ENCODE measurements around the gene AP3S1.

AP3S1 gene

GRCh38 chr5:115847290-115847689, 5.6 kb downstream of the AP3S1 start:
- H4K8ac ChIP-seq (ENCODE audit: low read depth, low read length): no peak overlapping the region
- H3K9me3 ChIP-seq (replicated peaks in 1 of 2; ENCODE audit: control insufficient read depth in 2 of 2, insufficient read depth in 1 of 2, low read depth in 1 of 2, low read length in 2 of 2): no peaks in the 10 kb centered on the region
- no peak overlapping the region for H3K4me2 ChIP-seq (ENCODE audit: insufficient read depth, low read length, poor library complexity, severe bottlenecking)
- no CpG with 5 or more reads among the region's 7 CpGs for WGBS, 2 donors (ENCODE audit: extremely low coverage in 2 of 2, insufficient read length in 2 of 2, insufficient replicate concordance in 1 of 2)
- H3K4me1 ChIP-seq (ENCODE audit: control insufficient read depth in 2 of 2, insufficient read depth in 1 of 2, low read depth in 1 of 2, low read length in 2 of 2): peaks cover 0 to 27% of the 10 kb centered on the region in 2 donors
- no peaks in the 10 kb centered on the region for H3K36me3 ChIP-seq (replicated peaks in 1 of 2; ENCODE audit: control insufficient read depth in 2 of 2, insufficient read depth in 2 of 2, low read length in 2 of 2)
- DNase-seq (ENCODE audit: low spot score): no peak
- no peak overlapping the region for H3K23ac ChIP-seq (ENCODE audit: low read depth, low read length, poor library complexity)
- no peak overlapping the region for H3K4ac ChIP-seq (ENCODE audit: low read length)
- H3K79me1 ChIP-seq (ENCODE audit: low read depth, low read length): no peaks in the 10 kb centered on the region
- no peak overlapping the region for H2AK5ac ChIP-seq (ENCODE audit: low read depth, low read length)
- H3K27me3 ChIP-seq (ENCODE audit: control insufficient read depth in 3 of 3, insufficient read depth in 3 of 3, low read depth in 1 of 3, low read length in 3 of 3): no peaks in the 10 kb centered on the region
- H3K14ac ChIP-seq (ENCODE audit: low read length): no peak overlapping the region
- H3K9ac ChIP-seq (ENCODE audit: low read depth, low read length, poor library complexity): no peak overlapping the region
- no peak overlapping the region for H2AFZ ChIP-seq (ENCODE audit: low read length)
- H4K91ac ChIP-seq (ENCODE audit: low read depth, low read length, poor library complexity): no peak overlapping the region
- H2BK120ac ChIP-seq (ENCODE audit: low read depth, low read length): no peak overlapping the region
- no peak overlapping the region for H3K27ac ChIP-seq (replicated peaks; ENCODE audit: low read length)
- H3K4me3 ChIP-seq (ENCODE audit: low read length in 2 of 2): no peak overlapping the region
- H2BK15ac ChIP-seq (ENCODE audit: low read length): no peak overlapping the region
- H3K18ac ChIP-seq (ENCODE audit: low read length): no peak overlapping the region
- no peak overlapping the region for H2BK12ac ChIP-seq (ENCODE audit: low read length)
- H2BK5ac ChIP-seq (ENCODE audit: low read length): no peak overlapping the region

GRCh38 chr5:115849258-115849798, 7.6 kb downstream of the AP3S1 start:
- no peak overlapping the region for H3K27ac ChIP-seq (replicated peaks; ENCODE audit: low read length)

DNA sequence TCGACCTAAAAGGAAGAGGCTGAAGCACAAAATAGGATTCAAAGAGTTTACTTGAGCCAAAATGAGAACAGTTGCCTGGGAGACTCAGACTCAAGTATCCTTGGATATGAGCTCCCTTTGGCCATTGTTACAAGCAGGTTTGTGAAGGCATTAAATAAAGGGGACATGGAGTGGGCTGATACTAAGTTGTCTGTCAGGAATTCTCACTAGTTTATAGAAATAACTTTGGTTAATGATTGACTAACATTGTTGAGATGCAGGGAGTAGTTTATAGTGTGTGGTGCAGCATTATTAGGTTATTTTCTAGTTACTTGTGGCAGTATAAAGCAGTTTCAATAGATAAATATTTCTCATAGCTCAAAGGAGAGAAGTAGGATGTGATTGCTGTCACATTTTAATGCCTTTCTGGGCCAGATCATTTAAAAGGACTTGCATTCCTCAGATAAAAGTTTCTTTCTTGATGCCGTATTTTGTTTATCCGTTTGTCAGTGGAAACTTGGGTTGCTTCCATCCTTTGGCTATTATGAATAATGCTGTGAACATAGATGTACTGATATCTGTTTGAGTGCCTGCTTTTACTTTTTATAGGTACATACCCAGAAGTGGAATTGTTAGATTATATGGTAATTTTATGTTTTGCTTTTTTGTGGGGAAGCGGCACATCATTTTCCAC, 9.1 kb downstream of the AP3S1 start:
- no CpG with 5 or more reads among the region's 4 CpGs for WGBS, 2 donors (ENCODE audit: extremely low coverage in 2 of 2, insufficient read length in 2 of 2, insufficient replicate concordance in 1 of 2)
- no peak for DNase-seq (ENCODE audit: low spot score)
- peaks cover 0 to 22% of the 10 kb centered on the region in 2 donors for H3K4me1 ChIP-seq (ENCODE audit: control insufficient read depth in 2 of 2, insufficient read depth in 1 of 2, low read depth in 1 of 2, low read length in 2 of 2)

More at GRCh38 chr5:115849258-115849798, 7.6 kb downstream of the AP3S1 start:
- Histone ChIP-seq H3K4ac (ENCODE audit: low read length) (no peak overlapping the region), H3K4me3 (ENCODE audit: low read length in 2 of 2) (no peak overlapping the region), H3K27me3 (ENCODE audit: control insufficient read depth in 3 of 3, insufficient read depth in 3 of 3, low read depth in 1 of 3, low read length in 3 of 3) (no peaks in the 10 kb centered on the region), H3K36me3 (replicated peaks in 1 of 2; ENCODE audit: control insufficient read depth in 2 of 2, insufficient read depth in 2 of 2, low read length in 2 of 2) (no peaks in the 10 kb centered on the region), H3K14ac (ENCODE audit: low read length) (no peak overlapping the region), H2BK5ac (ENCODE audit: low read length) (no peak overlapping the region), H2BK12ac (ENCODE audit: low read length) (no peak overlapping the region), H4K91ac (ENCODE audit: low read depth, low read length, poor library complexity) (no peak overlapping the region), H3K4me2 (ENCODE audit: insufficient read depth, low read length, poor library complexity, severe bottlenecking) (no peak overlapping the region), H3K18ac (ENCODE audit: low read length) (no peak overlapping the region), H2AK5ac (ENCODE audit: low read depth, low read length) (no peak overlapping the region), H2AFZ (ENCODE audit: low read length) (no peak overlapping the region), H2BK120ac (ENCODE audit: low read depth, low read length) (no peak overlapping the region), H3K9ac (ENCODE audit: low read depth, low read length, poor library complexity) (no peak overlapping the region), H3K4me1 (ENCODE audit: control insufficient read depth in 2 of 2, insufficient read depth in 1 of 2, low read depth in 1 of 2, low read length in 2 of 2) (peaks cover 0 to 22% of the 10 kb centered on the region in 2 donors), H4K8ac (ENCODE audit: low read depth, low read length) (no peak overlapping the region), H3K9me3 (replicated peaks in 1 of 2; ENCODE audit: control insufficient read depth in 2 of 2, insufficient read depth in 1 of 2, low read depth in 1 of 2, low read length in 2 of 2) (peaks cover 0 to 10% of the 10 kb centered on the region in 2 donors), H3K79me1 (ENCODE audit: low read depth, low read length) (no peaks in the 10 kb centered on the region), H3K23ac (ENCODE audit: low read depth, low read length, poor library complexity) (no peak overlapping the region), H2BK15ac (ENCODE audit: low read length) (no peak overlapping the region)
- no peak for DNase-seq (ENCODE audit: low spot score)
- no CpG with 5 or more reads among the region's 3 CpGs for WGBS, 2 donors (ENCODE audit: extremely low coverage in 2 of 2, insufficient read length in 2 of 2, insufficient replicate concordance in 1 of 2)

DNA sequence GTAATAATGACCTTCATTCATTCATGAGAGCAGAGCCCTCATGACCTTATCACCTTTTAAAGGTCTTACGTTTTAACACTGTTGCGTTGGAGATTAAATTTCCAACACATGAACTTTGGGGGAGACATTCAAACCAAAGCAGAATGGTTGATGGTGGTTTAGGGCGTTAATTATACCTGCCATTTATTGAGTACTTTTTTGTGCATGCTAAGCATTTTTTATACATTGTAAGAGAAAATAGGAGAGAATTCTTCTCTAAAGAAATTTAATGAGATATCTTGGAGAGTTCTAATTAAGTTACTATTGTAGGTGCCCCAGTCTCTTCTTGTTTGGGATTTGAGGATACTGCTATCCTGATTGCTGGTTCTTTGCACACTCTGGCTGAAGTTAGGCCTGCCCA, 12.4 kb downstream of the AP3S1 start:
- no peak overlapping the region for H3K27ac ChIP-seq (replicated peaks; ENCODE audit: low read length)
- peaks cover 0 to 25% of the 10 kb centered on the region in 2 donors for H3K4me1 ChIP-seq (ENCODE audit: control insufficient read depth in 2 of 2, insufficient read depth in 1 of 2, low read depth in 1 of 2, low read length in 2 of 2)
- H3K23ac ChIP-seq (ENCODE audit: low read depth, low read length, poor library complexity): no peak overlapping the region
- no peak overlapping the region for H3K4ac ChIP-seq (ENCODE audit: low read length)
- WGBS, 2 donors (ENCODE audit: extremely low coverage in 2 of 2, insufficient read length in 2 of 2, insufficient replicate concordance in 1 of 2): no CpG with 5 or more reads among the region's 3 CpGs
- no peak overlapping the region for H2BK120ac ChIP-seq (ENCODE audit: low read depth, low read length)
- no peak overlapping the region for H3K18ac ChIP-seq (ENCODE audit: low read length)
- H3K4me2 ChIP-seq (ENCODE audit: insufficient read depth, low read length, poor library complexity, severe bottlenecking): no peak overlapping the region
- H2AK5ac ChIP-seq (ENCODE audit: low read depth, low read length): no peak overlapping the region
- H2AFZ ChIP-seq (ENCODE audit: low read length): no peak overlapping the region
- no peak overlapping the region for H4K8ac ChIP-seq (ENCODE audit: low read depth, low read length)
- H2BK15ac ChIP-seq (ENCODE audit: low read length): no peak overlapping the region
- no peak overlapping the region for H3K9ac ChIP-seq (ENCODE audit: low read depth, low read length, poor library complexity)
- H3K27me3 ChIP-seq (ENCODE audit: control insufficient read depth in 3 of 3, insufficient read depth in 3 of 3, low read depth in 1 of 3, low read length in 3 of 3): no peaks in the 10 kb centered on the region
- no peak for DNase-seq (ENCODE audit: low spot score)
- no peaks in the 10 kb centered on the region for H3K79me1 ChIP-seq (ENCODE audit: low read depth, low read length)
- no peak overlapping the region for H4K91ac ChIP-seq (ENCODE audit: low read depth, low read length, poor library complexity)
- no peak overlapping the region for H3K4me3 ChIP-seq (ENCODE audit: low read length in 2 of 2)
- H3K9me3 ChIP-seq (replicated peaks in 1 of 2; ENCODE audit: control insufficient read depth in 2 of 2, insufficient read depth in 1 of 2, low read depth in 1 of 2, low read length in 2 of 2): peaks cover 0 to 10% of the 10 kb centered on the region in 2 donors
- no peak overlapping the region for H2BK5ac ChIP-seq (ENCODE audit: low read length)
- H3K14ac ChIP-seq (ENCODE audit: low read length): no peak overlapping the region
- no peak overlapping the region for H2BK12ac ChIP-seq (ENCODE audit: low read length)
- no peaks in the 10 kb centered on the region for H3K36me3 ChIP-seq (replicated peaks in 1 of 2; ENCODE audit: control insufficient read depth in 2 of 2, insufficient read depth in 2 of 2, low read length in 2 of 2)

More for the DNA sequence above, 9.1 kb downstream of the AP3S1 start:
- no peak overlapping the region for H2BK12ac ChIP-seq (ENCODE audit: low read length)
- H3K79me1 ChIP-seq (ENCODE audit: low read depth, low read length): no peaks in the 10 kb centered on the region
- H2BK15ac ChIP-seq (ENCODE audit: low read length): no peak overlapping the region
- no peak overlapping the region for H3K23ac ChIP-seq (ENCODE audit: low read depth, low read length, poor library complexity)
- H3K4ac ChIP-seq (ENCODE audit: low read length): no peak overlapping the region
- H3K9me3 ChIP-seq (replicated peaks in 1 of 2; ENCODE audit: control insufficient read depth in 2 of 2, insufficient read depth in 1 of 2, low read depth in 1 of 2, low read length in 2 of 2): peaks cover 0 to 10% of the 10 kb centered on the region in 2 donors
- no peak overlapping the region for H2BK5ac ChIP-seq (ENCODE audit: low read length)
- H2AK5ac ChIP-seq (ENCODE audit: low read depth, low read length): no peak overlapping the region
- H3K27me3 ChIP-seq (ENCODE audit: control insufficient read depth in 3 of 3, insufficient read depth in 3 of 3, low read depth in 1 of 3, low read length in 3 of 3): no peaks in the 10 kb centered on the region
- H3K9ac ChIP-seq (ENCODE audit: low read depth, low read length, poor library complexity): no peak overlapping the region
- H3K4me3 ChIP-seq (ENCODE audit: low read length in 2 of 2): no peak overlapping the region
- no peak overlapping the region for H3K18ac ChIP-seq (ENCODE audit: low read length)
- H3K36me3 ChIP-seq (replicated peaks in 1 of 2; ENCODE audit: control insufficient read depth in 2 of 2, insufficient read depth in 2 of 2, low read length in 2 of 2): no peaks in the 10 kb centered on the region
- H4K91ac ChIP-seq (ENCODE audit: low read depth, low read length, poor library complexity): no peak overlapping the region
- no peak overlapping the region for H3K14ac ChIP-seq (ENCODE audit: low read length)
- H3K27ac ChIP-seq (replicated peaks; ENCODE audit: low read length): no peak overlapping the region
- H2BK120ac ChIP-seq (ENCODE audit: low read depth, low read length): no peak overlapping the region
- H3K4me2 ChIP-seq (ENCODE audit: insufficient read depth, low read length, poor library complexity, severe bottlenecking): no peak overlapping the region
- no peak overlapping the region for H4K8ac ChIP-seq (ENCODE audit: low read depth, low read length)
- H2AFZ ChIP-seq (ENCODE audit: low read length): no peak overlapping the region
